Measurements from ENCODE around the gene ZSCAN21.

Gene ZSCAN21

GRCh38 chr7:100100420-100101015 lies 50.9 kb downstream of the ZSCAN21 start:
- H3K9me3 ChIP-seq (ENCODE audit: low read length): no peaks in the 10 kb centered on the region
- peaks cover 24% of the 10 kb centered on the region for H3K4me1 ChIP-seq (ENCODE audit: insufficient read depth, low read length)

GRCh38 chr7:100101016-100101862 lies 51.7 kb downstream of the ZSCAN21 start, which contains the start of the genes AP4M1 and MCM7:
TSS of gene AP4M1 (plus strand) at chr7:100101643. CDS start at chr7:100101715, 72 bp downstream.
TSS of gene MCM7 (minus strand) at chr7:100101397. CDS start at chr7:100101294, 103 bp downstream.
- H2AFZ ChIP-seq (ENCODE audit: low read depth, low read length): no peak within 1 kb of the TSS
- H3K36me3 ChIP-seq (ENCODE audit: insufficient read depth, low read length): peaks cover 50% of the 10 kb centered on the region
- peaks cover 24% of the 10 kb centered on the region for H3K4me1 ChIP-seq (ENCODE audit: insufficient read depth, low read length)
- H3K27me3 ChIP-seq (ENCODE audit: insufficient read depth, low read length): no peaks in the 10 kb centered on the region
- H3K9me3 ChIP-seq (ENCODE audit: low read length): no peaks in the 10 kb centered on the region
- H3K4me3 ChIP-seq (ENCODE audit: low read length): peak within 1 kb of the TSS; percentile 81

More at GRCh38 chr7:100100420-100101015, 50.9 kb downstream of the ZSCAN21 start:
- Histone ChIP-seq H3K27me3 (ENCODE audit: insufficient read depth, low read length) (no peaks in the 10 kb centered on the region), H3K36me3 (ENCODE audit: insufficient read depth, low read length) (peaks cover 53% of the 10 kb centered on the region), H3K4me3 (ENCODE audit: low read length) (peak overlapping the region; percentile 81), H2AFZ (ENCODE audit: low read depth, low read length) (no peak overlapping the region)

GRCh38 chr7:100102950-100103840 lies 53.6 kb downstream of the ZSCAN21 start:
- H2AFZ ChIP-seq (ENCODE audit: low read depth, low read length): no peak overlapping the region
- no peaks in the 10 kb centered on the region for H3K27me3 ChIP-seq (ENCODE audit: insufficient read depth, low read length)
- peaks cover 23% of the 10 kb centered on the region for H3K4me1 ChIP-seq (ENCODE audit: insufficient read depth, low read length)
- peaks cover 52% of the 10 kb centered on the region for H3K36me3 ChIP-seq (ENCODE audit: insufficient read depth, low read length)
- peak overlapping the region; percentile 81 for H3K4me3 ChIP-seq (ENCODE audit: low read length)
- H3K9me3 ChIP-seq (ENCODE audit: low read length): no peaks in the 10 kb centered on the region

- H2AFZ ChIP-seq (ENCODE audit: low read depth, low read length): no peak overlapping the region
- peaks cover 44% of the 10 kb centered on the region for H3K36me3 ChIP-seq (ENCODE audit: insufficient read depth, low read length)
- no peak overlapping the region for H3K4me3 ChIP-seq (ENCODE audit: low read length)
- H3K9me3 ChIP-seq (ENCODE audit: low read length): no peaks in the 10 kb centered on the region
- H3K27me3 ChIP-seq (ENCODE audit: insufficient read depth, low read length): no peaks in the 10 kb centered on the region
- H3K4me1 ChIP-seq (ENCODE audit: insufficient read depth, low read length): peaks cover 5% of the 10 kb centered on the region
Measured at GRCh38 chr7:100105534-100105933, 56.0 kb downstream of the ZSCAN21 start.

- H2AFZ ChIP-seq (ENCODE audit: low read depth, low read length): no peak overlapping the region
- H3K4me1 ChIP-seq (ENCODE audit: insufficient read depth, low read length): peaks cover 5% of the 10 kb centered on the region
- no peaks in the 10 kb centered on the region for H3K9me3 ChIP-seq (ENCODE audit: low read length)
- no peaks in the 10 kb centered on the region for H3K27me3 ChIP-seq (ENCODE audit: insufficient read depth, low read length)
- peaks cover 55% of the 10 kb centered on the region for H3K36me3 ChIP-seq (ENCODE audit: insufficient read depth, low read length)
- H3K4me3 ChIP-seq (ENCODE audit: low read length): no peak overlapping the region
Measured at GRCh38 chr7:100106633-100107032, 57.1 kb downstream of the ZSCAN21 start.

GRCh38 chr7:100107125-100107737 lies 57.7 kb downstream of the ZSCAN21 start:
- Histone ChIP-seq H3K36me3 (ENCODE audit: insufficient read depth, low read length) (peaks cover 61% of the 10 kb centered on the region), H3K4me3 (ENCODE audit: low read length) (no peak overlapping the region), H3K9me3 (ENCODE audit: low read length) (no peaks in the 10 kb centered on the region), H2AFZ (ENCODE audit: low read depth, low read length) (no peak overlapping the region), H3K27me3 (ENCODE audit: insufficient read depth, low read length) (no peaks in the 10 kb centered on the region), H3K4me1 (ENCODE audit: insufficient read depth, low read length) (peaks cover 5% of the 10 kb centered on the region)

GRCh38 chr7:100107890-100108289 lies 58.3 kb downstream of the ZSCAN21 start:
- Histone ChIP-seq H3K4me3 (ENCODE audit: low read length) (no peak overlapping the region), H3K4me1 (ENCODE audit: insufficient read depth, low read length) (no peaks in the 10 kb centered on the region), H3K27me3 (ENCODE audit: insufficient read depth, low read length) (no peaks in the 10 kb centered on the region), H3K9me3 (ENCODE audit: low read length) (no peaks in the 10 kb centered on the region), H2AFZ (ENCODE audit: low read depth, low read length) (no peak overlapping the region), H3K36me3 (ENCODE audit: insufficient read depth, low read length) (peaks cover 65% of the 10 kb centered on the region)

GRCh38 chr7:100109521-100110163 lies 60.1 kb downstream of the ZSCAN21 start:
- H3K36me3 ChIP-seq (ENCODE audit: insufficient read depth, low read length): peaks cover 77% of the 10 kb centered on the region
- H3K4me1 ChIP-seq (ENCODE audit: insufficient read depth, low read length): no peaks in the 10 kb centered on the region
- no peak overlapping the region for H2AFZ ChIP-seq (ENCODE audit: low read depth, low read length)

GRCh38 chr7:100111156-100111555 lies 61.6 kb downstream of the ZSCAN21 start:
- Histone ChIP-seq H3K27me3 (ENCODE audit: insufficient read depth, low read length) (no peaks in the 10 kb centered on the region), H3K36me3 (ENCODE audit: insufficient read depth, low read length) (peaks cover 72% of the 10 kb centered on the region), H3K4me3 (ENCODE audit: low read length) (no peak overlapping the region), H3K4me1 (ENCODE audit: insufficient read depth, low read length) (no peaks in the 10 kb centered on the region), H2AFZ (ENCODE audit: low read depth, low read length) (no peak overlapping the region), H3K9me3 (ENCODE audit: low read length) (no peaks in the 10 kb centered on the region)

More at GRCh38 chr7:100109521-100110163, 60.1 kb downstream of the ZSCAN21 start:
- Histone ChIP-seq H3K9me3 (ENCODE audit: low read length) (no peaks in the 10 kb centered on the region), H3K4me3 (ENCODE audit: low read length) (no peak overlapping the region), H3K27me3 (ENCODE audit: insufficient read depth, low read length) (no peaks in the 10 kb centered on the region)

- Histone ChIP-seq H3K4me1 (ENCODE audit: insufficient read depth, low read length) (no peaks in the 10 kb centered on the region), H3K27me3 (ENCODE audit: insufficient read depth, low read length) (no peaks in the 10 kb centered on the region), H2AFZ (ENCODE audit: low read depth, low read length) (no peak overlapping the region), H3K36me3 (ENCODE audit: insufficient read depth, low read length) (peaks cover 66% of the 10 kb centered on the region), H3K4me3 (ENCODE audit: low read length) (no peak overlapping the region), H3K9me3 (ENCODE audit: low read length) (no peaks in the 10 kb centered on the region)
Measured at GRCh38 chr7:100111914-100112313, 62.3 kb downstream of the ZSCAN21 start.

Data from neuron (in vitro differentiated cells).